ENCODE results near the gene RNF31. TPM values are rescaled to one million over a fixed set of nuclear protein-coding genes. Genes with fewer than 3 reads are reported as not detected.
A peak's percentile ranks its signal among the peaks of the same experiment; 100 is the strongest.

RNF31 gene
- total and polyA plus RNA-seq, 2 donors (not counting 3 experiments of a cell fraction or from before 2014, with no cell fraction given) = 32.3 to 69.7 TPM

- no TSS peak for BruUV-seq (replicated peaks)
- no peaks in the 10 kb centered on the region for H3K79me2 ChIP-seq (ENCODE audit: control insufficient read depth, insufficient read depth, low read length)
- TF ChIP-seq FOS (IDR thresholded peaks at IDR 0.05; ENCODE audit: borderline replicate concordance, insufficient read depth, low read length) (no peak), POLR2AphosphoS5 (IDR thresholded peaks at IDR 0.05; ENCODE audit: insufficient read depth, low read depth, low read length) (peak; percentile 33)
- peak within 1 kb of the TSS; percentile 78 for H2AFZ ChIP-seq (ENCODE audit: low read depth, low read length)
- ChIA-PET POLR2A (no interaction called here), CTCF (interaction anchor here (1.7 to 2.6 kb wide), 2 partner anchors 11 to 125 kb away, joined by 5 to 10 read pairs; partner anchors contain the start of gene IRF9)
- DNase-seq (ENCODE audit: low read depth, low spot score) (peak; percentile 82), FAIRE-seq (peak; percentile 82)
- H3K36me3 ChIP-seq (ENCODE audit: control insufficient read depth in 2 of 2, extremely low read depth in 1 of 2, insufficient read depth in 2 of 2, low read length in 2 of 2) = peaks cover 2 to 6% of the 10 kb centered on the region in 2 experiments
- peak within 1 kb of the TSS; percentile 8 to 25 (median 21) for H3K4me3 ChIP-seq (replicated peaks in 1 of 3; ENCODE audit: insufficient read depth in 1 of 3, low read depth in 1 of 3, low read length in 3 of 3)
- H3K4me1 ChIP-seq (ENCODE audit: control insufficient read depth, extremely low read depth, insufficient read depth, low read length) = peaks cover 3% of the 10 kb centered on the region
- dilution Hi-C loops (cut with MboI; ENCODE audit: extremely low pct_ligation_motif_present, low sequenced_read_pairs) (no loop called here), intact Hi-C loops (cut with micrococcal nuclease) (no loop called here)
- H3K4me2 ChIP-seq (ENCODE audit: insufficient read depth, low read length) = peak within 1 kb of the TSS; percentile 26
- H3K9ac ChIP-seq (replicated peaks; ENCODE audit: extremely low read depth, insufficient read depth, low read length) = no peak within 1 kb of the TSS
- no peak within 1 kb of the TSS for H3K27ac ChIP-seq (ENCODE audit: insufficient read depth, low read depth, low read length)
- no peaks in the 10 kb centered on the region for H3K27me3 ChIP-seq (ENCODE audit: control insufficient read depth in 2 of 2, insufficient read depth in 2 of 2, low read length in 2 of 2)
- H3K9me3 ChIP-seq (replicated peaks; ENCODE audit: control insufficient read depth, insufficient read depth, low read length) = no peaks in the 10 kb centered on the region
- H3K9me1 ChIP-seq (replicated peaks; ENCODE audit: control insufficient read depth, extremely low read depth, insufficient read depth, low read length) = no peaks in the 10 kb centered on the region
- no peaks in the 10 kb centered on the region for H4K20me1 ChIP-seq (replicated peaks; ENCODE audit: control insufficient read depth, extremely low read depth, insufficient read depth, low read length)
Observed at GRCh38 chr14:24171422-24172260, 24.3 kb downstream of the RNF31 start, which contains the start of gene REC8. Gene REC8, plus strand, starts transcription at chr14:24172080. Its CDS starts 473 bp downstream, at chr14:24172553.

- H3K9ac ChIP-seq (replicated peaks; ENCODE audit: extremely low read depth, insufficient read depth, low read length) = no peak overlapping the region
- no peaks in the 10 kb centered on the region for H3K27me3 ChIP-seq (ENCODE audit: control insufficient read depth in 2 of 2, insufficient read depth in 2 of 2, low read length in 2 of 2)
- ChIA-PET POLR2A (no interaction called here), CTCF (interaction anchor here (1.7 to 2.6 kb wide), 2 partner anchors 12 to 124 kb away, joined by 5 to 10 read pairs; partner anchors contain the start of gene IRF9)
- intact Hi-C loops (cut with micrococcal nuclease) (no loop called here), dilution Hi-C loops (cut with MboI; ENCODE audit: extremely low pct_ligation_motif_present, low sequenced_read_pairs) (no loop called here)
- H3K4me2 ChIP-seq (ENCODE audit: insufficient read depth, low read length) = peak overlapping the region; percentile 26
- no peaks in the 10 kb centered on the region for H4K20me1 ChIP-seq (replicated peaks; ENCODE audit: control insufficient read depth, extremely low read depth, insufficient read depth, low read length)
- no peak for DNase-seq (ENCODE audit: low read depth, low spot score)
- peak overlapping the region; percentile 8 to 25 (median 10) for H3K4me3 ChIP-seq (replicated peaks in 1 of 3; ENCODE audit: insufficient read depth in 1 of 3, low read depth in 1 of 3, low read length in 3 of 3)
- no peaks in the 10 kb centered on the region for H3K9me3 ChIP-seq (replicated peaks; ENCODE audit: control insufficient read depth, insufficient read depth, low read length)
- FAIRE-seq = no peak
- no peaks in the 10 kb centered on the region for H3K9me1 ChIP-seq (replicated peaks; ENCODE audit: control insufficient read depth, extremely low read depth, insufficient read depth, low read length)
- peaks cover 3% of the 10 kb centered on the region for H3K4me1 ChIP-seq (ENCODE audit: control insufficient read depth, extremely low read depth, insufficient read depth, low read length)
- no peak for TF ChIP-seq EZH2 (IDR thresholded peaks at IDR 0.05; ENCODE audit: borderline replicate concordance, low read depth, low read length, severe bottlenecking)
- TF ChIP-seq MYC (IDR thresholded peaks at IDR 0.05; ENCODE audit: low read depth, low read length) = no peak
- TF ChIP-seq POLR2AphosphoS5 (IDR thresholded peaks at IDR 0.05; ENCODE audit: insufficient read depth, low read depth, low read length) = no peak
- TF ChIP-seq JUN (IDR thresholded peaks at IDR 0.05; ENCODE audit: borderline replicate concordance, insufficient read depth, insufficient read length, low read depth) = no peak
- TF ChIP-seq CTCF (IDR thresholded peaks at IDR 0.05; ENCODE audit: extremely low read depth in 1 of 2, insufficient read depth in 1 of 2, low read depth in 1 of 2, low read length in 2 of 2) = no peak
- no peak for TF ChIP-seq POLR2A (IDR thresholded peaks at IDR 0.05; ENCODE audit: low read depth, low read length)
- no peak for TF ChIP-seq MAX (IDR thresholded peaks at IDR 0.05; ENCODE audit: insufficient read depth, insufficient read length)
- TF ChIP-seq FOS (IDR thresholded peaks at IDR 0.05; ENCODE audit: borderline replicate concordance, insufficient read depth, low read length) = no peak
- no peak for TF ChIP-seq GATA2 (IDR thresholded peaks at IDR 0.05; ENCODE audit: insufficient read depth, insufficient read length, low read depth, low read length)
- peak overlapping the region; percentile 78 for H2AFZ ChIP-seq (ENCODE audit: low read depth, low read length)
- peaks cover 2 to 6% of the 10 kb centered on the region in 2 experiments for H3K36me3 ChIP-seq (ENCODE audit: control insufficient read depth in 2 of 2, extremely low read depth in 1 of 2, insufficient read depth in 2 of 2, low read length in 2 of 2)
- no peak overlapping the region for H3K27ac ChIP-seq (ENCODE audit: insufficient read depth, low read depth, low read length)
- no peaks in the 10 kb centered on the region for H3K79me2 ChIP-seq (ENCODE audit: control insufficient read depth, insufficient read depth, low read length)
- TSS peak; percentile 19 for BruUV-seq (replicated peaks)
Observed at GRCh38 chr14:24172261-24172860, 25.1 kb downstream of the RNF31 start.
